Gastrocnemius medialis (tissue), 4 donors: ENCODE results near the gene ADAMTS2.

ENCODE experiments used
- CTCF ChIP-seq, 5 experiments: fragments of 450-650 bp in 3 of 5; fragments of 200-600 bp in 2 of 5; sonication (generic) in 2 of 5; IDR thresholded peaks in 4 of 5; conservative IDR thresholded peaks in 1 of 5; 1 replicate in 4 of 5; 2 replicates in 1 of 5; pipeline ENCODE4 v1.5.1; 2016 to 2019; ENCODE audit warnings: antibody characterized with exemption in 5 of 5, mild to moderate bottlenecking in 3 of 5, moderate library complexity in 3 of 5
- POLR2A ChIP-seq, 2 donors: fragments of 450-650 bp; IDR thresholded peaks; one replicate each; pipeline ENCODE4 v1.6.1; 2017; ENCODE audit warnings: antibody characterized with exemption in 2 of 2, mild to moderate bottlenecking in 2 of 2, moderate library complexity in 2 of 2

- TF ChIP-seq CTCF (IDR thresholded peaks at IDR 0.05 in 4 of 5, conservative IDR thresholded peaks at IDR 0.05 in 1 of 5) (no peak), POLR2A (IDR thresholded peaks at IDR 0.05) (no peak)
Observed at GRCh38 chr5:179137643-179138567, 207.4 kb downstream of the ADAMTS2 start.
